ENCODE data around the gene CNOT11.
A peak's percentile ranks its signal among the peaks of the same experiment; 100 is the strongest.

The CNOT11 gene

GRCh38 chr2:101296371-101296770, 43.7 kb downstream of the CNOT11 start:
- DNase-seq, result peak; percentile 12
- Histone ChIP-seq H3K36me3 (replicated peaks) (no peaks in the 10 kb centered on the region), H3K27ac (peak overlapping the region; percentile 31)

GRCh38 chr2:101297383-101297782, 44.7 kb downstream of the CNOT11 start:
- DNase-seq, result no peak
- H3K36me3 ChIP-seq (replicated peaks), result no peaks in the 10 kb centered on the region
- in situ Hi-C loops (cut with HindIII; ENCODE audit: low pct_ligation_motif_present, low sequenced_read_pairs), result no loop called here
- H3K27ac ChIP-seq, result no peak overlapping the region
- no peak overlapping the region for H3K4me3 ChIP-seq (ENCODE audit: low read depth, low read length)
- TF ChIP-seq CTCF (IDR thresholded peaks at IDR 0.05; ENCODE audit: low read depth, low read length, missing control alignments), result no peak
- no peaks in the 10 kb centered on the region for H3K27me3 ChIP-seq (replicated peaks)

More at GRCh38 chr2:101296371-101296770, 43.7 kb downstream of the CNOT11 start:
- no peak for TF ChIP-seq CTCF (IDR thresholded peaks at IDR 0.05; ENCODE audit: low read depth, low read length, missing control alignments)
- Histone ChIP-seq H3K4me3 (ENCODE audit: low read depth, low read length) (no peak overlapping the region), H3K27me3 (replicated peaks) (no peaks in the 10 kb centered on the region)
- in situ Hi-C loops (cut with HindIII; ENCODE audit: low pct_ligation_motif_present, low sequenced_read_pairs), result no loop called here

- Histone ChIP-seq H3K27ac (no peak overlapping the region), H3K36me3 (replicated peaks) (no peaks in the 10 kb centered on the region), H3K4me3 (ENCODE audit: low read depth, low read length) (no peak overlapping the region), H3K27me3 (replicated peaks) (no peaks in the 10 kb centered on the region)
- in situ Hi-C loops (cut with HindIII; ENCODE audit: low pct_ligation_motif_present, low sequenced_read_pairs), result no loop called here
- DNase-seq, result no peak
- no peak for TF ChIP-seq CTCF (IDR thresholded peaks at IDR 0.05; ENCODE audit: low read depth, low read length, missing control alignments)
These were observed 46.9 kb downstream of the CNOT11 start for GRCh38 chr2:101299604-101300003.

- TF ChIP-seq CTCF (IDR thresholded peaks at IDR 0.05; ENCODE audit: low read depth, low read length, missing control alignments), result no peak
- in situ Hi-C loops (cut with HindIII; ENCODE audit: low pct_ligation_motif_present, low sequenced_read_pairs), result no loop called here
- Histone ChIP-seq H3K4me3 (ENCODE audit: low read depth, low read length) (no peak overlapping the region), H3K27me3 (replicated peaks) (no peaks in the 10 kb centered on the region), H3K27ac (no peak overlapping the region), H3K36me3 (replicated peaks) (no peaks in the 10 kb centered on the region)
- DNase-seq, result no peak
These were observed 47.5 kb downstream of the CNOT11 start for GRCh38 chr2:101300164-101300563.

- H3K27me3 ChIP-seq (replicated peaks), result no peaks in the 10 kb centered on the region
- no peak overlapping the region for H3K4me3 ChIP-seq (ENCODE audit: low read depth, low read length)
- in situ Hi-C loops (cut with HindIII; ENCODE audit: low pct_ligation_motif_present, low sequenced_read_pairs), result no loop called here
- H3K36me3 ChIP-seq (replicated peaks), result no peaks in the 10 kb centered on the region
- no peak for DNase-seq
- TF ChIP-seq CTCF (IDR thresholded peaks at IDR 0.05; ENCODE audit: low read depth, low read length, missing control alignments), result no peak
- no peak overlapping the region for H3K27ac ChIP-seq
These were observed 48.1 kb downstream of the CNOT11 start for GRCh38 chr2:101300836-101301235.

- Histone ChIP-seq H3K4me3 (ENCODE audit: low read depth, low read length) (no peak overlapping the region), H3K36me3 (replicated peaks) (no peaks in the 10 kb centered on the region), H3K27me3 (replicated peaks) (no peaks in the 10 kb centered on the region), H3K27ac (no peak overlapping the region)
- DNase-seq, result no peak
- TF ChIP-seq CTCF (IDR thresholded peaks at IDR 0.05; ENCODE audit: low read depth, low read length, missing control alignments), result no peak
- in situ Hi-C loops (cut with HindIII; ENCODE audit: low pct_ligation_motif_present, low sequenced_read_pairs), result no loop called here
These were observed 49.3 kb downstream of the CNOT11 start for GRCh38 chr2:101302016-101302415.

Measured in brain microvascular endothelial cell (primary cell).